ENCODE data around the gene LHX3. TPM values are rescaled to one million over a fixed set of nuclear protein-coding genes. Genes with fewer than 3 reads are reported as not detected.

LHX3 gene
- total and polyA plus RNA-seq, 2 of the 8 experiments (the other 6 are each of a cell fraction or from before 2014, with no cell fraction given) = 0.02 TPM; not detected in 1

GRCh38 chr9:136239983-136240330 is 35.0 kb upstream of the LHX3 start (continued):
- TF ChIP-seq CHD7 (IDR thresholded peaks at IDR 0.05; ENCODE audit: insufficient replicate concordance, low read length) (no peak), HDAC6 (IDR thresholded peaks at IDR 0.05; ENCODE audit: low read depth, low read length) (no peak), RFX5 (IDR thresholded peaks at IDR 0.05; ENCODE audit: borderline replicate concordance, low read depth, low read length) (no peak), SIX5 (IDR thresholded peaks at IDR 0.05; ENCODE audit: low read depth, low read length) (no peak), GABPA (IDR thresholded peaks at IDR 0.05; ENCODE audit: borderline replicate concordance, insufficient read depth, low read length) (no peak), ASH2L (IDR thresholded peaks at IDR 0.05; ENCODE audit: low read length) (no peak), CTCF (IDR thresholded peaks at IDR 0.05; ENCODE audit: control extremely low read depth in 1 of 3, insufficient read depth in 1 of 3, low read depth in 1 of 3, low read length in 3 of 3) (no peak), NANOG (IDR thresholded peaks at IDR 0.05; ENCODE audit: insufficient read depth, low read depth, low read length, poor library complexity, severe bottlenecking) (no peak), CBX8 (IDR thresholded peaks at IDR 0.05; ENCODE audit: borderline replicate concordance, low read depth, low read length) (no peak)

All from H1 (cell line).